HepG2 (cell line): ENCODE data around the gene SYNGAP1. TPM values are rescaled to one million over a fixed set of nuclear protein-coding genes. Genes with fewer than 3 reads are reported as not detected.

ENCODE experiments used
- ELF1 ChIP-seq: sonication (generic); formaldehyde crosslinking; IDR thresholded peaks from 2 replicates; pipeline ENCODE4 v1.4.0; 2020; ENCODE audit warnings: missing genetic modification reagents
- KDM2A ChIP-seq: sonication (generic); formaldehyde crosslinking; IDR thresholded peaks from 2 replicates; pipeline ENCODE4 v1.4.0; 2020; ENCODE audit warnings: low read depth, missing genetic modification reagents, borderline replicate concordance
- MIXL1 ChIP-seq: IDR thresholded peaks from 2 replicates; pipeline ENCODE4 v1.6.1; 2016
- NAIF1 ChIP-seq: sonication (generic); formaldehyde crosslinking; IDR thresholded peaks from 2 replicates; pipeline ENCODE4 v1.5.0; 2020; ENCODE audit warnings: mild to moderate bottlenecking, missing genetic modification reagents, borderline replicate concordance
- NONO ChIP-seq, 2 experiments: fragments of 450-650 bp in 1 of 2; sonication (generic) in 1 of 2; formaldehyde crosslinking in 1 of 2; IDR thresholded peaks in 1 of 2; conservative IDR thresholded peaks in 1 of 2; 2 replicates each; pipeline versions ENCODE4 v1.6.1 to v1.8.0; 2017 to 2022; ENCODE audit warnings: mild to moderate bottlenecking in 1 of 2, missing genetic modification reagents in 1 of 2, moderate library complexity in 1 of 2
- SETDB1 ChIP-seq: sonication (generic); formaldehyde crosslinking; IDR thresholded peaks from 2 replicates; pipeline ENCODE4 v1.5.1; 2020; ENCODE audit warnings: missing genetic modification reagents, mild to moderate bottlenecking, borderline replicate concordance
- ZBTB20 ChIP-seq: sonication (generic); formaldehyde crosslinking; IDR thresholded peaks from 2 replicates; pipeline ENCODE4 v1.8.1; 2023; ENCODE audit warnings: missing genetic modification reagents, low read depth, mild to moderate bottlenecking, borderline replicate concordance
- ZFAT ChIP-seq: sonication (generic); formaldehyde crosslinking; conservative IDR thresholded peaks from 2 replicates; pipeline ENCODE4 v1.8.1; 2023; ENCODE audit warnings: missing genetic modification reagents, inconsistent platforms
- ZFP36 ChIP-seq: fragments of 150-350 bp; IDR thresholded peaks from 2 replicates; pipeline ENCODE4 v1.6.1; 2018; ENCODE audit warnings: borderline replicate concordance, low read length, low read depth; ENCODE audit not compliant: partially characterized antibody
- ZMYM3 ChIP-seq: sonication (generic); formaldehyde crosslinking; IDR thresholded peaks from 2 replicates; pipeline ENCODE4 v1.5.1; 2020; ENCODE audit warnings: mild to moderate bottlenecking, missing genetic modification reagents
- ZNF253 ChIP-seq: sonication (generic); formaldehyde crosslinking; IDR thresholded peaks from 2 replicates; pipeline ENCODE4 v1.8.0; 2022; ENCODE audit warnings: mild to moderate bottlenecking, missing genetic modification reagents, borderline replicate concordance
- ZNF274 ChIP-seq: sonication (generic); formaldehyde crosslinking; IDR thresholded peaks from 2 replicates; pipeline ENCODE4 v1.5.1; 2020; ENCODE audit warnings: mild to moderate bottlenecking, missing genetic modification reagents
- ZNF296 ChIP-seq: sonication (generic); formaldehyde crosslinking; conservative IDR thresholded peaks from 2 replicates; pipeline ENCODE4 v1.5.0; 2020; ENCODE audit warnings: mild to moderate bottlenecking, missing genetic modification reagents
- ZNF326 ChIP-seq: sonication (generic); formaldehyde crosslinking; IDR thresholded peaks from 2 replicates; pipeline ENCODE4 v1.4.0; 2020; ENCODE audit warnings: missing genetic modification reagents, borderline replicate concordance
- ZNF670 ChIP-seq: sonication (generic); formaldehyde crosslinking; IDR thresholded peaks from 2 replicates; pipeline ENCODE4 v1.8.0; 2022; ENCODE audit warnings: mild to moderate bottlenecking, missing genetic modification reagents, borderline replicate concordance
- ZNF720 ChIP-seq: sonication (generic); formaldehyde crosslinking; IDR thresholded peaks from 2 replicates; pipeline ENCODE4 v1.4.0; 2020; ENCODE audit warnings: missing genetic modification reagents
- polyA plus RNA-seq, 8 experiments: library from polyadenylated mRNA; depleted of rRNA in 3 of 8; stranded (reverse) in 7 of 8; unstranded in 1 of 8; fragments of >200 nt; fragmentation: Illumina TruSeq in 4 of 8; extraction: Trizol in 4 of 8; gene quantifications; 2 replicates each; pipeline versions ENCODE4 v1.2.1 to v1.2.3, GENCODE V29; 2011 to 2016; ENCODE audit warnings: low read depth in 4 of 8, missing spikeins in 1 of 8, mixed read lengths in 1 of 8; ENCODE audit not compliant: insufficient read depth in 1 of 8
- total RNA-seq, 5 experiments: library from RNA; depleted of rRNA; stranded (reverse); fragments of >200 nt; fragmentation: Illumina TruSeq; extraction: Trizol; gene quantifications; 2 replicates each; pipeline ENCODE4 v1.2.3, GENCODE V29; 2016; ENCODE audit warnings: low read depth in 1 of 5
- TF ChIP-seq, protein P1 (sequence below): sonication (generic); formaldehyde crosslinking; IDR thresholded peaks from 2 replicates; pipeline ENCODE4 v1.5.1; 2020; ENCODE audit warnings: mild to moderate bottlenecking, missing genetic modification reagents, borderline replicate concordance
- TF ChIP-seq, protein P2 (sequence below): sonication (generic); formaldehyde crosslinking; IDR thresholded peaks from 2 replicates; pipeline ENCODE4 v1.8.0; 2022; ENCODE audit warnings: mild to moderate bottlenecking, missing genetic modification reagents, moderate library complexity
- TF ChIP-seq, protein P3 (sequence below): sonication (generic); formaldehyde crosslinking; IDR thresholded peaks from 2 replicates; pipeline ENCODE4 v1.5.1; 2020; ENCODE audit warnings: missing genetic modification reagents, mild to moderate bottlenecking, borderline replicate concordance
- TF ChIP-seq, protein P4 (sequence below): sonication (generic); formaldehyde crosslinking; IDR thresholded peaks from 2 replicates; pipeline ENCODE4 v1.8.0; 2022; ENCODE audit warnings: missing genetic modification reagents, low read depth, mild to moderate bottlenecking, borderline replicate concordance

The SYNGAP1 gene
- total and polyA plus RNA-seq, 2 of the 13 experiments (the other 11 are each of a cell fraction or from before 2014, with no cell fraction given): 0.75 to 1.1 TPM

DNA sequence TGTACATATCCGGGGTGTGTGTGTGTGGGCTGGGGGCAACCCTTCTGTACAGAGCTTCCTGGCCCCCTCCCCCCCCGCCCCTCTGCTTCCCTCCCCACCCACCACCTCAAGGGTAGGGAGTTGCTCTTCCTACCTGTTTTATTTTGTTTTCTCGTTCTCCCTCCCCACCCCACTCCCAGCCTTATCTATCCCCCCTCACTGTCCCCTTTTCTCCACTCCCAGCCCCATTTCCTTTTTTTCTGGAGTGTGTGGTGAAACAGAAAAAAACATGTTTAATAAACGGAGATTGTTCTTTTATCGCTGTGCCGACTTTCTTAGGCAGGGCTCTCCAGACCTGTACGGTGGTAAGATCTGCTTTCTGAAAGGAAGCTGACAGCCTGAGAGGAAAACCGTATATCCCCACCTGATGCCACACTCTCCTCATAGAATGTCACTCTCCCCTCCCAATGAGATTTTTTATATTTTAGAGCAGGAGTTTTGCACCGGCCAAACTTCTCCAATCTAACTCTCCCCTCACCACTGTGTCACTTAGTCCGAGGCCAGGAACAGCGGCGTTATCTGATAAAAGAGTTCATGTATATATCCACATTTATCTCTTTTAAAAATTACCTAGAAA is 33.6 kb downstream of the SYNGAP1 start (continued):
- TF ChIP-seq, protein P1, sequence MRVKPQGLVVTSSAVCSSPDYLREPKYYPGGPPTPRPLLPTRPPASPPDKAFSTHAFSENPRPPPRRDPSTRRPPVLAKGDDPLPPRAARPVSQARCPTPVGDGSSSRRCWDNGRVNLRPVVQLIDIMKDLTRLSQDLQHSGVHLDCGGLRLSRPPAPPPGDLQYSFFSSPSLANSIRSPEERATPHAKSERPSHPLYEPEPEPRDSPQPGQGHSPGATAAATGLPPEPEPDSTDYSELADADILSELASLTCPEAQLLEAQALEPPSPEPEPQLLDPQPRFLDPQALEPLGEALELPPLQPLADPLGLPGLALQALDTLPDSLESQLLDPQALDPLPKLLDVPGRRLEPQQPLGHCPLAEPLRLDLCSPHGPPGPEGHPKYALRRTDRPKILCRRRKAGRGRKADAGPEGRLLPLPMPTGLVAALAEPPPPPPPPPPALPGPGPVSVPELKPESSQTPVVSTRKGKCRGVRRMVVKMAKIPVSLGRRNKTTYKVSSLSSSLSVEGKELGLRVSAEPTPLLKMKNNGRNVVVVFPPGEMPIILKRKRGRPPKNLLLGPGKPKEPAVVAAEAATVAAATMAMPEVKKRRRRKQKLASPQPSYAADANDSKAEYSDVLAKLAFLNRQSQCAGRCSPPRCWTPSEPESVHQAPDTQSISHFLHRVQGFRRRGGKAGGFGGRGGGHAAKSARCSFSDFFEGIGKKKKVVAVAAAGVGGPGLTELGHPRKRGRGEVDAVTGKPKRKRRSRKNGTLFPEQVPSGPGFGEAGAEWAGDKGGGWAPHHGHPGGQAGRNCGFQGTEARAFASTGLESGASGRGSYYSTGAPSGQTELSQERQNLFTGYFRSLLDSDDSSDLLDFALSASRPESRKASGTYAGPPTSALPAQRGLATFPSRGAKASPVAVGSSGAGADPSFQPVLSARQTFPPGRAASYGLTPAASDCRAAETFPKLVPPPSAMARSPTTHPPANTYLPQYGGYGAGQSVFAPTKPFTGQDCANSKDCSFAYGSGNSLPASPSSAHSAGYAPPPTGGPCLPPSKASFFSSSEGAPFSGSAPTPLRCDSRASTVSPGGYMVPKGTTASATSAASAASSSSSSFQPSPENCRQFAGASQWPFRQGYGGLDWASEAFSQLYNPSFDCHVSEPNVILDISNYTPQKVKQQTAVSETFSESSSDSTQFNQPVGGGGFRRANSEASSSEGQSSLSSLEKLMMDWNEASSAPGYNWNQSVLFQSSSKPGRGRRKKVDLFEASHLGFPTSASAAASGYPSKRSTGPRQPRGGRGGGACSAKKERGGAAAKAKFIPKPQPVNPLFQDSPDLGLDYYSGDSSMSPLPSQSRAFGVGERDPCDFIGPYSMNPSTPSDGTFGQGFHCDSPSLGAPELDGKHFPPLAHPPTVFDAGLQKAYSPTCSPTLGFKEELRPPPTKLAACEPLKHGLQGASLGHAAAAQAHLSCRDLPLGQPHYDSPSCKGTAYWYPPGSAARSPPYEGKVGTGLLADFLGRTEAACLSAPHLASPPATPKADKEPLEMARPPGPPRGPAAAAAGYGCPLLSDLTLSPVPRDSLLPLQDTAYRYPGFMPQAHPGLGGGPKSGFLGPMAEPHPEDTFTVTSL (CRISPR knock-in tag): 0 out of 2 replicates have a peak, but pooled peaks have one; percentile 1
- TF ChIP-seq, protein P2, sequence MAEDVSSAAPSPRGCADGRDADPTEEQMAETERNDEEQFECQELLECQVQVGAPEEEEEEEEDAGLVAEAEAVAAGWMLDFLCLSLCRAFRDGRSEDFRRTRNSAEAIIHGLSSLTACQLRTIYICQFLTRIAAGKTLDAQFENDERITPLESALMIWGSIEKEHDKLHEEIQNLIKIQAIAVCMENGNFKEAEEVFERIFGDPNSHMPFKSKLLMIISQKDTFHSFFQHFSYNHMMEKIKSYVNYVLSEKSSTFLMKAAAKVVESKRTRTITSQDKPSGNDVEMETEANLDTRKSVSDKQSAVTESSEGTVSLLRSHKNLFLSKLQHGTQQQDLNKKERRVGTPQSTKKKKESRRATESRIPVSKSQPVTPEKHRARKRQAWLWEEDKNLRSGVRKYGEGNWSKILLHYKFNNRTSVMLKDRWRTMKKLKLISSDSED (CRISPR knock-in tag): no peak
- no peak for TF ChIP-seq ZBTB20 (CRISPR knock-in tag)
- no peak for TF ChIP-seq NONO (IDR thresholded peaks at IDR 0.05)
- no peak for TF ChIP-seq NONO (CRISPR knock-in tag; conservative IDR thresholded peaks at IDR 0.05)
- TF ChIP-seq ZNF326 (CRISPR knock-in tag): no peak
- no peak for TF ChIP-seq ZMYM3 (CRISPR knock-in tag)
- no peak for TF ChIP-seq ZFP36
- TF ChIP-seq MIXL1: no peak
- TF ChIP-seq ZNF274 (CRISPR knock-in tag): no peak
- no peak for TF ChIP-seq ELF1 (CRISPR knock-in tag)
- TF ChIP-seq, protein P3, sequence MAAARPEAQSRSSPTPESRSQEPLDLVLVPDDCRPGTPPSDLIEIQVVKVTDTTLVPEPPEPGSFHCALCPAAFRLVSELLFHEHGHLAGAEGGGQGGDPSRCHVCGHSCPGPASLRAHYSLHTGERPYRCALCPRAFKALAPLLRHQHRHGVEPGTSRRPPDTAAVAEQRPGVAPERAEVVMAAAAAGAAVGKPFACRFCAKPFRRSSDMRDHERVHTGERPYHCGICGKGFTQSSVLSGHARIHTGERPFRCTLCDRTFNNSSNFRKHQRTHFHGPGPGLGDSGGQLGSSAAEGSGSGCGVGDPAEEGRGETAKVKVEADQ (CRISPR knock-in tag): 0 out of 2 replicates have a peak, but pooled peaks have one; percentile 9
- TF ChIP-seq ZNF670: no peak
- no peak for TF ChIP-seq KDM2A (CRISPR knock-in tag)
- TF ChIP-seq ZNF296 (CRISPR knock-in tag): no peak
- TF ChIP-seq SETDB1 (CRISPR knock-in tag): no peak
- no peak for TF ChIP-seq ZNF720
- TF ChIP-seq, protein P4, sequence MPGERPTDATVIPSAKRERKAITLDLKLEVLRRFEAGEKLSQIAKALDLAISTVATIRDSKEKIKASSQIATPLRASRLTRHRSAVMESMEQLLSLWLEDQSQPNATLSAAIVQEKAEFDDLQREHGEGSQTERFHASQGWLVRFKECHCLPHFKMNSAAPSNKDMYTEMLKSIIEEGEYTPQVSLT: no peak
- 0 out of 2 replicates have a peak, but pooled peaks have one; percentile 24 for TF ChIP-seq NAIF1 (CRISPR knock-in tag)
- TF ChIP-seq ZNF253 (CRISPR knock-in tag): no peak
- TF ChIP-seq ZFAT (CRISPR knock-in tag): no peak
